Measurements from ENCODE around the gene CHRNA9.

- TF ChIP-seq CTCF (IDR thresholded peaks at IDR 0.05) (no peak), EZH2 (IDR thresholded peaks at IDR 0.05; ENCODE audit: borderline replicate concordance, insufficient read depth, low read depth, low read length, poor library complexity, severe bottlenecking) (no peak)
Observed at GRCh38 chr4:40310225-40310624, 24.9 kb upstream of the CHRNA9 start.
